Nephron progenitor cell (in vitro differentiated cells): ENCODE results near the gene MGAT4B.
A peak's percentile ranks its signal among the peaks of the same experiment; 100 is the strongest.

ENCODE experiments used
- DNase-seq: peaks from one replicate; pipeline ENCODE4 v3.0.0; 2021
- H3K27ac Mint-ChIP-seq: 2 replicates; pipeline ENCODE4 v1.8.0; 2021; ENCODE audit warnings: mild to moderate bottlenecking, moderate library complexity, mixed read lengths
- H3K27me3 Mint-ChIP-seq: 2 replicates; pipeline ENCODE4 v1.8.0; 2021; ENCODE audit warnings: mild to moderate bottlenecking, low read depth, mixed read lengths; ENCODE audit not compliant: poor library complexity
- H3K36me3 Mint-ChIP-seq: 2 replicates; pipeline ENCODE4 v1.8.0; 2021; ENCODE audit warnings: low read depth, mixed read lengths
- H3K4me1 Mint-ChIP-seq: 2 replicates; pipeline ENCODE4 v1.8.0; 2021; ENCODE audit warnings: mixed read lengths
- H3K4me3 Mint-ChIP-seq: 2 replicates; pipeline ENCODE4 v1.8.0; 2021; ENCODE audit warnings: mild to moderate bottlenecking, moderate library complexity, mixed read lengths
- H3K9me3 Mint-ChIP-seq: 2 replicates; pipeline ENCODE4 v1.8.0; 2021; ENCODE audit warnings: mild to moderate bottlenecking, moderate library complexity, mixed read lengths
- CTCF ChIP-seq: fragments of 200-600 bp; sonication (generic); IDR thresholded peaks from 2 replicates; pipeline ENCODE4 v1.5.0; 2021; ENCODE audit warnings: antibody characterized with exemption

Gene MGAT4B

GRCh38 chr5:179776411-179776938 is 30.2 kb downstream of the MGAT4B start:
- Mint-ChIP-seq H3K4me3 (no peak overlapping the region), H3K4me1 (no peaks in the 10 kb centered on the region), H3K27ac (no peak overlapping the region), H3K27me3 (peaks cover 4% of the 10 kb centered on the region), H3K36me3 (peaks cover 84% of the 10 kb centered on the region), H3K9me3 (no peaks in the 10 kb centered on the region)
- no peak for TF ChIP-seq CTCF
- no peak for DNase-seq

GRCh38 chr5:179774442-179774841 is 32.2 kb downstream of the MGAT4B start:
- H3K36me3 Mint-ChIP-seq = peaks cover 85% of the 10 kb centered on the region
- no peak overlapping the region for H3K27ac Mint-ChIP-seq
- no peak overlapping the region for H3K4me3 Mint-ChIP-seq
- DNase-seq = no peak
- H3K9me3 Mint-ChIP-seq = no peaks in the 10 kb centered on the region
- peaks cover 3% of the 10 kb centered on the region for H3K27me3 Mint-ChIP-seq
- TF ChIP-seq CTCF = no peak
- H3K4me1 Mint-ChIP-seq = no peaks in the 10 kb centered on the region

GRCh38 chr5:179773686-179774040 is 33.0 kb downstream of the MGAT4B start:
- H3K27ac Mint-ChIP-seq = no peak overlapping the region
- no peaks in the 10 kb centered on the region for H3K27me3 Mint-ChIP-seq
- no peaks in the 10 kb centered on the region for H3K9me3 Mint-ChIP-seq
- TF ChIP-seq CTCF = no peak
- peaks cover 87% of the 10 kb centered on the region for H3K36me3 Mint-ChIP-seq
- DNase-seq = no peak
- H3K4me1 Mint-ChIP-seq = no peaks in the 10 kb centered on the region
- no peak overlapping the region for H3K4me3 Mint-ChIP-seq

GRCh38 chr5:179772351-179772750 is 34.3 kb downstream of the MGAT4B start:
- no peaks in the 10 kb centered on the region for H3K4me1 Mint-ChIP-seq
- peak overlapping the region; percentile 68 for H3K27ac Mint-ChIP-seq
- H3K9me3 Mint-ChIP-seq = no peaks in the 10 kb centered on the region
- peaks cover 83% of the 10 kb centered on the region for H3K36me3 Mint-ChIP-seq
- no peak for DNase-seq
- no peak overlapping the region for H3K4me3 Mint-ChIP-seq
- H3K27me3 Mint-ChIP-seq = no peaks in the 10 kb centered on the region
- TF ChIP-seq CTCF = no peak

GRCh38 chr5:179771311-179771895 is 35.3 kb downstream of the MGAT4B start:
- Mint-ChIP-seq H3K36me3 (peaks cover 82% of the 10 kb centered on the region), H3K27me3 (no peaks in the 10 kb centered on the region), H3K27ac (no peak overlapping the region), H3K4me1 (peaks cover 3% of the 10 kb centered on the region), H3K9me3 (no peaks in the 10 kb centered on the region), H3K4me3 (no peak overlapping the region)
- no peak for DNase-seq
- no peak for TF ChIP-seq CTCF

- no peak overlapping the region for H3K4me3 Mint-ChIP-seq
- H3K9me3 Mint-ChIP-seq = no peaks in the 10 kb centered on the region
- no peak for DNase-seq
- peaks cover 5% of the 10 kb centered on the region for H3K4me1 Mint-ChIP-seq
- H3K27ac Mint-ChIP-seq = no peak overlapping the region
- H3K36me3 Mint-ChIP-seq = peaks cover 75% of the 10 kb centered on the region
- H3K27me3 Mint-ChIP-seq = no peaks in the 10 kb centered on the region
- no peak for TF ChIP-seq CTCF
These were observed 36.9 kb downstream of the MGAT4B start for GRCh38 chr5:179769796-179770195.
